Measurements from ENCODE around the gene ASAP2. TPM values are rescaled to one million over a fixed set of nuclear protein-coding genes. Genes with fewer than 3 reads are reported as not detected.

ASAP2 gene
- total RNA-seq, 3 donors from 2014 or later, result 50.4 to 84.1 (median 50.5) TPM

DNA sequence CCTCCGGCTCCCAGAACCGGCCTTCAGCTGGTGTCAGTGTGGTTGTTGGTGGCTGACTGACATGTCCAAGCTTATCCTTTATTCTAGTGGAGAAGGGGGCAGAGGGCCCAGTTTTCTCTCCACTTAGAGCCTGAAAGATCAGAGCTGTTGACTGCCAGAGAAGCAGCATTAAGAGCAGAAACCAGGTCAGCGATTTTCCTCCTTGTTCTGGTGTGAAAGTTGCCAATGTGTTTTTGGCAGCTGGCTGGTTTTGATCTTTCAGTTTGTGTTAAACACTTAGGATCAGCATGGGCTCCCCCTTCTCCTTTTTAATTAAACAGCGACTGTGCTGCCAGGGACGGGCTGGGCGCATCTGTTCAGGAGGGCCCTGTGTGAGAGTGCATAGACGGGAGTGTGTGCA, 100.9 kb downstream of the ASAP2 start:
- no peak for ATAC-seq
- DNase-seq, result no peak
- intact Hi-C loops (cut with DNase I, micrococcal nuclease), result no loop called here
- Histone ChIP-seq H3K4me1 (ENCODE audit: low read depth) (peaks cover 14% of the 10 kb centered on the region), H3K4me3 (no peak overlapping the region), H3K9me3 (no peaks in the 10 kb centered on the region), H3K36me3 (ENCODE audit: low read depth) (no peaks in the 10 kb centered on the region)
- TF ChIP-seq CTCF (IDR thresholded peaks at IDR 0.05), result no peak

DNA sequence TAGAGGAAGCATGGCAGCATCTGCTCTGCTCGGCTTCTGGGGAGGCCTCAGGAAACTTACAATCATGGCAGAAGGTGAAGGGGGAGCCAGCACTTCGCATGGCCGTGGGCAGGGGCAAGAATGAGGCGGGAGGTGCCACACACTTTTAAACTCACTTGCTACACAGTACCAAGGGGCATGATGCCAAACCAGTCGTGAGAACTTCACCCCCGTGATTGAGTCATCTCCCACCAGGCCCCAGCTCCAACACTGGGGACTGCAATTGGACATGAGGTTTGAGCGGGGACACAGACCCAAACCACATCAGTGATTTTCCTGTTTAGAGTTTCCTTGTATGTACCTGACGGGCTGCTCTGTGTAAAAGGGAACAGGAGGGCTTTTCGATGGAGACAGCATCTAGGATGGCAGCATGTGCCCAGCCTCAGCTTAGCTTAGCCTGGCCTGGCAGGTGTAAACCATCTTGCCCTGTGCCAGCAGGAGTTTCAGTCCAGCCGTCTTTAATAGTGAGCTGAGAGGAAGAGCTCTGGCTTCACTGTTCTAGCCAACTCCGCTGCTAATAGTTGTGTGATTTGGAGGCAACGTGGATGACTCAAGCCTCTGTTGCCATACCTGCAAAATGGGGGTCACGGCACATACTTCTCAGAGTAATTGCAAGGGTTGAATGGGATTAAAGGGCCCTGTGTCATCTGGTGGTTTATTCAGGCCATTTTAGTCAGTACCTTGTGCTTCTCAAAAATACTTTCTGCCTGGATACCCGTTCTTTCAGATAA, 101.8 kb downstream of the ASAP2 start:
- DNase-seq (no peak), ATAC-seq (no peak)
- H3K9me3 ChIP-seq, result no peaks in the 10 kb centered on the region
- H3K4me3 ChIP-seq, result no peak overlapping the region
- intact Hi-C loops (cut with DNase I, micrococcal nuclease), result no loop called here
- no peak for TF ChIP-seq CTCF (IDR thresholded peaks at IDR 0.05)
- no peaks in the 10 kb centered on the region for H3K36me3 ChIP-seq (ENCODE audit: low read depth)
- H3K4me1 ChIP-seq (ENCODE audit: low read depth), result peaks cover 14% of the 10 kb centered on the region

DNA sequence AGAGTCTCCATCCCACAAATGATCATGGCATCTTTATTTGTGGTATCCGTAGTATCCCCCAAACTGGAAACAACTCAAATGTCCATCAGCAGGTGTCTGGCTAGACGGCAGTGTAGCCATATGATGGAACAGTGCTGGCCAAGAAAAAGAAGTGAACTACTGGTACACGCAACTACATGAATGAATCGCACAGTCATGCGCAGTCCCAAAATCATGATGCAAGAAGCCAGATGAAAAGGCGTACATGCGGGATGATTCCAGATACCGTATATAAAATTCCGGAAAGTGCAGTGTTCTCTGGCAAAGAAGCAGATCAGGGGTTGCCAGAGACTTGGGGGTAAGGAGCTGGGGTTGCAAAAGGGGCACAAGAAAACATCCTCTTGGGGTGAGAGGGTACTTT, 102.5 kb downstream of the ASAP2 start:
- TF ChIP-seq CTCF (IDR thresholded peaks at IDR 0.05), result no peak
- no peaks in the 10 kb centered on the region for H3K9me3 ChIP-seq
- DNase-seq, result no peak
- no peak for ATAC-seq
- no peaks in the 10 kb centered on the region for H3K36me3 ChIP-seq (ENCODE audit: low read depth)
- intact Hi-C loops (cut with DNase I, micrococcal nuclease), result no loop called here
- H3K4me1 ChIP-seq (ENCODE audit: low read depth), result peaks cover 14% of the 10 kb centered on the region
- H3K4me3 ChIP-seq, result no peak overlapping the region

DNA sequence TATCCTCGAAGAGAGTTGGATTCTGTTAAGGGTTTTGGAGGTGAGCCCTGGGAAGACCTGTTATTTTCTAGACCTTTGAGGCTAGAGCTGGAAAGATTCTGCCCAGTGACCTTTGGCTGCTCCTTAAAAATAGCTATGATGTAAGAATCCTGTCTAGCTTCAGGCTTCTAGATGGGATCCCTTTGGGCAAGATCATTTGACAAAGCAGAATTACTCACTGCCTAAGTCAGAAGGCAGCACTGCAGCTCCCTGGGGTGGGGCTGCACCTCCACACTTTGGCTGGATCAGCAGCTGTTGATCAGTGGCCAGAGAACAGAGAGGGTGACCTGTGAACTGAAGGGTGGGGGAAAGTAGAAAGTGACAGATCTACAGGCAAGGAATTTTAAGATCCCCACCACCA, 103.8 kb downstream of the ASAP2 start:
- Histone ChIP-seq H3K4me1 (ENCODE audit: low read depth) (peaks cover 14% of the 10 kb centered on the region), H3K9me3 (no peaks in the 10 kb centered on the region), H3K4me3 (no peak overlapping the region), H3K36me3 (ENCODE audit: low read depth) (no peaks in the 10 kb centered on the region)
- TF ChIP-seq CTCF (IDR thresholded peaks at IDR 0.05), result no peak
- DNase-seq (peak in 1 of 3 donors; percentile 30), ATAC-seq (peak; percentile 80)
- intact Hi-C loops (cut with DNase I, micrococcal nuclease), result no loop called here

- peaks cover 14% of the 10 kb centered on the region for H3K4me1 ChIP-seq (ENCODE audit: low read depth)
- intact Hi-C loops (cut with DNase I, micrococcal nuclease), result no loop called here
- H3K9me3 ChIP-seq, result no peaks in the 10 kb centered on the region
- H3K36me3 ChIP-seq (ENCODE audit: low read depth), result no peaks in the 10 kb centered on the region
- no peak for TF ChIP-seq CTCF (IDR thresholded peaks at IDR 0.05)
- ATAC-seq, result peak; percentile 18
- DNase-seq, result no peak
- no peak overlapping the region for H3K4me3 ChIP-seq
Measured at GRCh38 chr2:9310798-9311197, 104.2 kb downstream of the ASAP2 start.

Measured in mucosa of descending colon (tissue), 3 donors.